AG09319 (cell line): ENCODE data around the gene SAPCD1.
A peak's percentile ranks its signal among the peaks of the same experiment; 100 is the strongest.

ENCODE experiments used
- DNase-seq: peaks from one replicate; pipeline ENCODE4 v3.0.0-alpha.2; 2010; ENCODE audit warnings: low read depth; ENCODE audit errors: extremely low read depth
- TF ChIP-seq, protein P1 (sequence below): IDR thresholded peaks from 2 replicates; pipeline ENCODE4 v1.5.1; 2011; ENCODE audit warnings: low read depth, mild to moderate bottlenecking, inconsistent platforms, low read length, moderate library complexity

Gene SAPCD1

DNA sequence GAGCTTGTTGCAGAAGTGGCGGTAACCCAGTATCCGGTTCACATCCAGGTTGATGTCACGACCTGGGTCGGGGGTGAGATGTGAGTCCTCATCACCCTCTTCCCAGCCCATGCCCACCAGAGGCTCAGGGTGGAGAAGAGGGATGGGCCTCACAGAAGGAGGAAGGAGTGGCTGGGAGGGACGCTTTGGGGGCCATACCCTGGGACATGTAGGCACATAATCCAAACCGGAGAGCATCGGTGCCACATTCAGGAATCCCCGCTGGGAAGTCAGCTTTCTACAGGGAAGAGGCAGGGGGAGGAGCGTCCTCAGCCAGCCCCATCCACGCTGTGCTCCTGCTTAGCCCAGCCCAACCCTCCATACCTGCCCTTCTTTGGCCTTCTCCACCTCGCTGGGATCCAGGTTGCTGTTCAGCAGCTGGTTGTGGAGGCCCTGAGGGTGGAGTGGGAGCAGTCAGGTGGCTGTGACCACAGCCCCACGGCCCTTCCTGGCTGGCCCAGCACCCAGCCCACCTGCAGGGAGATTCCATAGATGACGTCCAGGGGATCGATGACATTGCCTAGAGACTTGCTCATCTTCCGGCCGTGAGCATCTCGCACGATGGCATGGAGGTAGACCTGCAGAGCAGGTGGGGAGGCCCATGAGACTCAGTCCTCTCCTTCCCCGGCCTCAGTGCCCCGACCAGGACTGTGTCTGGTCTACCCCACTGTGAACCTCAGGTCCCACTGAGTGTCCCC is 18.2 kb downstream of the SAPCD1 start:
- DNase-seq, result no peak
- TF ChIP-seq, protein P1, sequence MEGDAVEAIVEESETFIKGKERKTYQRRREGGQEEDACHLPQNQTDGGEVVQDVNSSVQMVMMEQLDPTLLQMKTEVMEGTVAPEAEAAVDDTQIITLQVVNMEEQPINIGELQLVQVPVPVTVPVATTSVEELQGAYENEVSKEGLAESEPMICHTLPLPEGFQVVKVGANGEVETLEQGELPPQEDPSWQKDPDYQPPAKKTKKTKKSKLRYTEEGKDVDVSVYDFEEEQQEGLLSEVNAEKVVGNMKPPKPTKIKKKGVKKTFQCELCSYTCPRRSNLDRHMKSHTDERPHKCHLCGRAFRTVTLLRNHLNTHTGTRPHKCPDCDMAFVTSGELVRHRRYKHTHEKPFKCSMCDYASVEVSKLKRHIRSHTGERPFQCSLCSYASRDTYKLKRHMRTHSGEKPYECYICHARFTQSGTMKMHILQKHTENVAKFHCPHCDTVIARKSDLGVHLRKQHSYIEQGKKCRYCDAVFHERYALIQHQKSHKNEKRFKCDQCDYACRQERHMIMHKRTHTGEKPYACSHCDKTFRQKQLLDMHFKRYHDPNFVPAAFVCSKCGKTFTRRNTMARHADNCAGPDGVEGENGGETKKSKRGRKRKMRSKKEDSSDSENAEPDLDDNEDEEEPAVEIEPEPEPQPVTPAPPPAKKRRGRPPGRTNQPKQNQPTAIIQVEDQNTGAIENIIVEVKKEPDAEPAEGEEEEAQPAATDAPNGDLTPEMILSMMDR, result no peak

DNA sequence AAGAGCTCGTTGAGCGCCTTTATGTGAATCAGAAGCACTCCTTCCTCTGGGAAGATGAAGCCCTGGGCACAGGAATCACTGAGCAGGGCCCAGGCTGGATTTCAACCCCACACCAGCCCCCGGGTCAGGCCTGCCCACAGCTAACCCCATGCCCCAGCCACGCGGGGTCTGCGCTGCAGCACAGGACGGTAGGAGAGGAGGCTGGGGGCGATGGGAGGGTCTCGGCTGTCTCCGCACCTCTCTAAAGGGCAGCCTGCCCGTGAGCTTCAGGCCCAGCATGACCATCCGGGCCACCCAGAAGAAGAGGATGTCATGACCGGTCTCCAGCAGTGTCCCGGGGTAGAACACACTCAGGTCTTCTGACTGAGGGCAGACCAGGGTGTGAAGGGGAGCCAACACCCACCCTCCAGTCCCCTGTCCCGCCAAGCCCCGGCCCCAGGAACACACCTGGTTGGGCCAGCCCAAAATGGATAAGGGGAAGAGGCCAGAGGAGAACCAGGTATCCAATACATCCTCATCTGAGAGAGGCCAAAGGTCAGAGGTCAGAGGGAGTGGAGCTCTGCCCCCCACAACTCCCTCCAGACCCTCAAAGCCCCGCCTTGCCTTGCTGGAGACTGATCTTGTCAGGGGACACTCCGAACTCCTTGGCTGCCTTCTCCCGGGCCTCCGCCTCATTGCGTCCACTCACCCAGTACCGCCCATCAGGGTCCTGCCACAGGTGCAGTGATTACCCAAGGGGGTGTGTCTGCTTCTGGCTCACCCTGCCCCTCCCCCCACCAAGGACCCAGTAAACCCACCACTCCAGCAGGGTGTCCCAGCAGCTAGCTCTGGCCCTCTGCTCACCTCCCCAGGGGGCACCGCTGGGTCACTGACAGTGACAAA is 19.0 kb downstream of the SAPCD1 start:
- no peak for DNase-seq
- TF ChIP-seq, protein P1, result no peak

DNA sequence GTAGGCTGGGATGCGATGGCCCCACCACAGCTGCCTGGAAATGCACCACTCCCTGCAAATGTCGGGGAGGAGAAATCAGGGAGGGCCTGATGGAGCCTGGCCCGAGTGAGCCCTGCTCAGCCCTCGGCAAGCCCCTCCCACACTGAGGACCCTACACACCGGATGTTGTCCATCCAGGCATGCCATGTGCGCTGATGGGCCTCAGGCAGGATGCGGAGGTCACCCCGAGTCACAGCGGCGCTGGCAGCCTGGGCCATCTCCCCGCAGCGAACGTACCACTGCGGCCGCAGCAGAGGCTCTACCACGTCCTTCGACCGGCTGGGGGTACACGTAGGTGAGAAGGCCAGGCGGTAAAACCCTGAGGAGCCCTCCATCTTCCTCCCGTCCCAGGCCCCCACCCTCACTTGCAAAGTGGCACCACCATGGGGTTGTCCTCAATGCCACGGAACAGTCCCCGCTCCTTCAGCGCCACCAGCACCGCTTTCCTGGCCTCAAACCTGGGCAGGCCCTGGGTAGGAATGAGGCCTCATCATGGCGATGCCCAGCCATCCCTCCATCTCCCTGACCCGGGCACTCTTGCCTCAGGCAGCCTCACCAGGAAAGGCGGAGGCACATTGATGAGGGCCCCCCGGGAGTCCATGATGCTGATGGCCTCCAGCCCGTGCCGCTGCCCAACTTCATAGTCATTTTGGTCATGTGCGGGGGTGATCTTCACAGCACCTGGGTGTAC is 19.8 kb downstream of the SAPCD1 start:
- DNase-seq, result no peak
- TF ChIP-seq, protein P1, result no peak

DNA sequence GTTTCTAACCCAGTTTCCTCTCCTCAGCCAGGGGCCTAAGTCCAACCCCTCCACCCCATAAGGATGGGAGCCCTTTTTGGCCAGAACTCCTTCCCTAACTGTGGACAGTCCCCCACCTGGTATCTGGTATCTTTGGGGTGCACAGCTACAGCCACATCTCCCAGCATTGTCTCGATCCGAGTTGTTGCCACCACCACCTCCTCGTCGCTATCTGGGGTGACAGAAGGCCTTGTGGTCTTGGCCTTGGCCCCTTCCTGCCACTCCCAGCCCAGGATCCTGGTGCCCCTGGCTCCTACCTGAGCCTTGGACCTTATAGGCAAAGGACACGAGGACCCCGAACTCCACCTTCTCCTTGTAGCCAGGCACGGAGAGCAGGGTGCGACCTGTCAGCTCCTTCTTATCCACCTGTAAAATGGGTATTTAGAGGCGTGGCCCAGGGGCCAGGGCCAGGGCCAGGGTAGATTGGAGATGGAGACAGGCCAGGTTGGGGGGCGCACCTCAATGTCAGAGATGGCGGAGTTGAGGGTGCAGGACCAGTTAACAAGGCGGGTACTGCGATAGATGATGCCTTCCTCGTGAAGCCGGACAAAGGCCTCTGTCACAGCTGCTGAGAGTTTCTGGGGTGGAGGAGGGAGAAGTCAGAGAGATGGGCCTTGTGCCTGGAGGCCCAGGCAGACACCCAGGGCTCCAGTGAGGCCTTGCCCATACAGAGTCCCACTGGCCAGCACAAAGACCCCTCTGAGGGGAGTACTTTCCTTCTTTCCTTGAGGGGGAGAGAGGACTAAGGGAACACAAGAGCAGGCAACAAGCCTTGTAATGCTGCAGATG is 21.9 kb downstream of the SAPCD1 start:
- TF ChIP-seq, protein P1, result no peak
- no peak for DNase-seq

GRCh38 chr6:31785475-31785874 is 23.0 kb downstream of the SAPCD1 start:
- no peak for DNase-seq
- TF ChIP-seq, protein P1, result no peak

- TF ChIP-seq, protein P1, result peak; percentile 65
- no peak for DNase-seq
These were observed 29.1 kb downstream of the SAPCD1 start for GRCh38 chr6:31791324-31792089.
